Measurements from ENCODE around the gene PTRH2.

DNA sequence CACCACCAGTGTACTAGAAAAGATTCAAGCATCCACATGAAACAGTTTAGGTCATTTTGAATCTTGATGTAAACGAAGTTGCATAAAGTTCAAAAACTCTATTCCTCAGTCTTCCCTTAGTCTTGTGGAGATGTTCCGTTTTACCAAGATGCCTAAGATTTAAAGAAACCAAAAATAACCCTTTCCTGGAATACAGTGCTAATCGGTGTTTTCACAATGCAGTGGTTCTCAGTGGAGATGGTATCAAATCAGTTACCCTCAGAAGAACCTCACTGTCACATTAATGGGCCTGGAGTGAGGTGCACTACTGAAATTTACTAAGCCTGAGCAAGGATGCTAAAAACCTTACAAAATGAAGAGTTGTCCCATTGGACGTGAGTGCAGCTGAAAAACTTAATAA, 9.1 kb downstream of the PTRH2 start:
- TF ChIP-seq, protein P1, sequence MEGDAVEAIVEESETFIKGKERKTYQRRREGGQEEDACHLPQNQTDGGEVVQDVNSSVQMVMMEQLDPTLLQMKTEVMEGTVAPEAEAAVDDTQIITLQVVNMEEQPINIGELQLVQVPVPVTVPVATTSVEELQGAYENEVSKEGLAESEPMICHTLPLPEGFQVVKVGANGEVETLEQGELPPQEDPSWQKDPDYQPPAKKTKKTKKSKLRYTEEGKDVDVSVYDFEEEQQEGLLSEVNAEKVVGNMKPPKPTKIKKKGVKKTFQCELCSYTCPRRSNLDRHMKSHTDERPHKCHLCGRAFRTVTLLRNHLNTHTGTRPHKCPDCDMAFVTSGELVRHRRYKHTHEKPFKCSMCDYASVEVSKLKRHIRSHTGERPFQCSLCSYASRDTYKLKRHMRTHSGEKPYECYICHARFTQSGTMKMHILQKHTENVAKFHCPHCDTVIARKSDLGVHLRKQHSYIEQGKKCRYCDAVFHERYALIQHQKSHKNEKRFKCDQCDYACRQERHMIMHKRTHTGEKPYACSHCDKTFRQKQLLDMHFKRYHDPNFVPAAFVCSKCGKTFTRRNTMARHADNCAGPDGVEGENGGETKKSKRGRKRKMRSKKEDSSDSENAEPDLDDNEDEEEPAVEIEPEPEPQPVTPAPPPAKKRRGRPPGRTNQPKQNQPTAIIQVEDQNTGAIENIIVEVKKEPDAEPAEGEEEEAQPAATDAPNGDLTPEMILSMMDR (IDR thresholded peaks at IDR 0.05; ENCODE audit: borderline replicate concordance, extremely low read depth, low read length, poor library complexity, severe bottlenecking) = no peak
- TF ChIP-seq EZH2 (IDR thresholded peaks at IDR 0.05; ENCODE audit: borderline replicate concordance, low read depth, low read length, severe bottlenecking) = no peak

All from DND-41 (cell line).